HG02623 (cell line): ENCODE results near the gene SUN3.
"Not testable (repeated sequence)": the region's sequence is repeated elsewhere in the genome, so short reads cannot be mapped to it uniquely, and the experiment has no call there.

ENCODE experiments used
- ATAC-seq: cut with Tn5 transposase; IDR thresholded peaks from one replicate; pipeline ENCODE4 v1.9.1; 2021; ENCODE audit warnings: moderate library complexity; ENCODE audit not compliant: unreplicated experiment

Gene SUN3

GRCh38 chr7:47946581-47947354 is 82.1 kb downstream of the SUN3 start:
- ATAC-seq: no peak

GRCh38 chr7:47945261-47946015 is 83.5 kb downstream of the SUN3 start:
- ATAC-seq: peak; percentile 53

- no peak for ATAC-seq
Measured at GRCh38 chr7:47944536-47945260, 84.2 kb downstream of the SUN3 start.

- no peak for ATAC-seq
Measured at GRCh38 chr7:47943676-47944474, 85.0 kb downstream of the SUN3 start.

GRCh38 chr7:47942651-47943050 is 86.3 kb downstream of the SUN3 start:
- ATAC-seq: not testable (repeated sequence)

- no peak for ATAC-seq
Measured at GRCh38 chr7:47942132-47942531, 86.8 kb downstream of the SUN3 start.

- ATAC-seq: no peak
Measured at GRCh38 chr7:47941136-47941844, 87.6 kb downstream of the SUN3 start.

- no peak for ATAC-seq
Measured at GRCh38 chr7:47940088-47941013, 88.6 kb downstream of the SUN3 start.

GRCh38 chr7:47939425-47940036 is 89.4 kb downstream of the SUN3 start:
- ATAC-seq: no peak

- ATAC-seq: no peak
Measured at GRCh38 chr7:47938574-47939165, 90.2 kb downstream of the SUN3 start.

- ATAC-seq: peak; percentile 54
Measured at GRCh38 chr7:47937711-47938573, 91.0 kb downstream of the SUN3 start.
